ENCODE results near the gene MAST4. TPM values are rescaled to one million over a fixed set of nuclear protein-coding genes. Genes with fewer than 3 reads are reported as not detected.

Gene MAST4
- total RNA-seq, 1 experiment from 2014 or later: 3.3 TPM

DNA sequence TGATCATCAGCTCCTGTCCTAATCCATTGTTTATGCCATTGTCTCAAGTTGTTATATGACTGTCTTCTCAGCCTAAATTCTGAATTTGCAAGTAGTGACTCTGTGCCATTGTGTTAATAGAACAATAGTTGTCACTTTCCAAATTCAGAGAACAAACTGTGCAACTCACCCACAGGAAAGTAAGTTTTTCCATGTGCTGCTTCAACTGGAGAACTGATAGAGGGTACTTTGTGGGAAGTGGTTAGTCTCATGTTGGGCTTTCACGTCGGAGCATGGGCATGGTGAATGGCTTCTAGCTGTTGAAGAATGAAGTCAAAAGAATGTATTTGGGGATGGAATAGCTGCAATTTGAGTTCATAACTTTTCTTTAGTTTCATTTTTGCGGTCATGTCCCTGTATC lies 454.4 kb downstream of the MAST4 start:
- no peak overlapping the region for H3K4me3 ChIP-seq
- H3K36me3 ChIP-seq: no peaks in the 10 kb centered on the region
- H3K9me3 ChIP-seq (replicated peaks): no peaks in the 10 kb centered on the region
- DNase-seq: no peak
- H3K27me3 ChIP-seq: no peaks in the 10 kb centered on the region
- H3K4me1 ChIP-seq: peaks cover 3% of the 10 kb centered on the region; the same call in 1 of the 2 replicates
- no peak overlapping the region for H3K27ac ChIP-seq

DNA sequence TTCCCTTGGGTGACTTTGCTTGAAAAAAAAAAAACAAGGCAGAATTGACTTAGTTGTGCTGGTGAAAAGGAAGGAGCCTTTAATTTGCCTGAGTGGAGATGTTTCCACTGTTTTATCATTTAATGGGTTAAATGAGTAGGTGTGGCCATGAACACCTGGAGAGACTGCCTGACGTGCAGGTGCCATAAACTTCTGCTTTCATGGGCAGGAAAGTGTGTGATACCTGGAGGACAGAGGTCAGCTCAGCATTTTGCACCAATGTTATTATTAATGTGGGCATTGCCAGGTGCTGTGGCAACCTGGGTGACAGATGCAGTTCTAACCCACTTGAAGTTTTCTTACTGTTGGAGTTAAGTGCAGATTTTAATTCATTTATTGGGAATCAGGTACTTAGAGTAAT lies 455.0 kb downstream of the MAST4 start:
- H3K27ac ChIP-seq: no peak overlapping the region
- no peaks in the 10 kb centered on the region for H3K9me3 ChIP-seq (replicated peaks)
- no peak for DNase-seq
- H3K36me3 ChIP-seq: no peaks in the 10 kb centered on the region
- H3K4me3 ChIP-seq: no peak overlapping the region
- H3K27me3 ChIP-seq: no peaks in the 10 kb centered on the region
- peaks cover 3% of the 10 kb centered on the region; the same call in 1 of the 2 replicates for H3K4me1 ChIP-seq

DNA sequence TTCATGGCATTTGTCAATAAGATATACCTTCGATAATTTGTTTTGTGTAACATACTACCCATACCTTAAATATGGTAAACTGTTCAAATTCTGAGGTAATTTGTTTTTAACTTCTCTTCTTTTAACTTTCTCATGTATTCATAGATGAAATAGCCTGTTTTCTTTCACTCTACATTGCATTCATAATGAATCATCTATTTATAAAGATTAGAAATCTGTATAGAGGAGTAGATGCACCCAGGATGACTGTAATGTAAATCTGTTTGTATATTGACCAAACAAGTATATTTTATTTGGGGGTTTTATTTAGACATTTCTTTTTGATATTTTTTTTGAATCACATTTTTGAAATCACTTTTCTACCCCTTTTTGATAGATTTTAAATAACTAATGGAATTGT lies 455.8 kb downstream of the MAST4 start:
- no peak for DNase-seq
- no peak overlapping the region for H3K27ac ChIP-seq
- no peaks in the 10 kb centered on the region; the same call in 1 of the 2 replicates for H3K4me1 ChIP-seq
- no peaks in the 10 kb centered on the region for H3K9me3 ChIP-seq (replicated peaks)
- H3K36me3 ChIP-seq: no peaks in the 10 kb centered on the region
- H3K27me3 ChIP-seq: no peaks in the 10 kb centered on the region
- H3K4me3 ChIP-seq: no peak overlapping the region

DNA sequence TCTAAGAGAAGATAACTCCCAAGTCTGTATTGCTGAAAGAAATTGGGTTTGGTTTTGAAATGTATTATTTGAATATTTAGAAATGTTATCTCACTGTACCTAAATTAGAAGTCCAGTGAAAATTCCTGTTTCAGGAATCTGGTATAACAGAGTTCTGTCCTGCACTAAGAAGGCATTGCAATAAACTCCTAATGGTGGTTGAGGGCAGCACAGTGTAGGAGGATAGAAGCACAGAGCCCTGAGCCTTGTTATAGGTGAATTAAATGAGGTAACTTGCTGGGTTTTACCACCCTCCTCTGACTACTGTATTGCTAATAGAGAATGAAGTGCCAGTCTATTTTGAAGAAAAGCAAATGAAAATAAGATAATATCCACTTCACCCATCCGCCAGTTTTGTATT lies 457.0 kb downstream of the MAST4 start:
- no peaks in the 10 kb centered on the region for H3K4me1 ChIP-seq
- no peaks in the 10 kb centered on the region for H3K36me3 ChIP-seq
- H3K27me3 ChIP-seq: no peaks in the 10 kb centered on the region
- DNase-seq: no peak
- no peak overlapping the region for H3K4me3 ChIP-seq
- no peak overlapping the region for H3K27ac ChIP-seq
- H3K9me3 ChIP-seq (replicated peaks): no peaks in the 10 kb centered on the region

DNA sequence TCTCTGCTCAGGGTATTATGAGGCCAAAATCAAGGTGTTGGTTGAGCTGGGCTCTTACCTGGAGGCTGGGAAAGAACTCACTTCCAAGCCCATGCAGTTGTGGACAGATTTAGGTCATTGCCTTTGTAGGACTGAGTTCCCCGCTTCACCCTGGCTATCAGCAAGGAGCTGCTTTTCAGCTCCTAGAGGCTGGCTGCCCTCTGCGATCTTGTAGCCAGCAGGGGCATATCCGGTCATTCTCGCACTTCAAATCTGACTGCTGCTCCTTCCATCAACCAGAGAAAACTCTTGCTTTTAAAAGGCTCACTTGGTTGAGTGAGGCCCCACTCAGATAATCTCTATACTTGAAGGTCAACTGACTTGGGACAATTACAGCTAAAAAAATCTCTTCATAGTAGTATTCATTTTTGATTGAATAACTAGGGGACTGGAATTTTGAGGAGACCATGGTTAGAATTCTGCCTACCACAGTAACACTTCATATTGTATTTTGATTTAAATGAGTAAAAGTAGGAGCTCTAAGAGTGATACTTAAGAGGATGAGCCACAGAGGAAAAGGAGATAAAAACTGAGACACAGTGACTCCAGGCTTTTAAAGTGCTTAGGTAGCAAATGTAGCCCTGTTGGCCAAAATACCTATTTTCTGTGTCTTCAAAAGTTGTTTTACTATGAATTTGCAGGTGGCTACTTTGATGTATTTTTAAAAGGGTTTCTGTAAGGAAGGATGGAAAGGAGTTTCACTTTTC lies 463.0 kb downstream of the MAST4 start:
- Histone ChIP-seq H3K27ac (peak overlapping the region; percentile 61), H3K36me3 (no peaks in the 10 kb centered on the region), H3K27me3 (no peaks in the 10 kb centered on the region), H3K4me1 (peaks cover 19% of the 10 kb centered on the region), H3K4me3 (0 out of 2 replicates have a peak overlapping the region, but pooled peaks have one; percentile 1), H3K9me3 (replicated peaks) (no peaks in the 10 kb centered on the region)
- DNase-seq: peak in 1 of 2 experiments; percentile 15

DNA sequence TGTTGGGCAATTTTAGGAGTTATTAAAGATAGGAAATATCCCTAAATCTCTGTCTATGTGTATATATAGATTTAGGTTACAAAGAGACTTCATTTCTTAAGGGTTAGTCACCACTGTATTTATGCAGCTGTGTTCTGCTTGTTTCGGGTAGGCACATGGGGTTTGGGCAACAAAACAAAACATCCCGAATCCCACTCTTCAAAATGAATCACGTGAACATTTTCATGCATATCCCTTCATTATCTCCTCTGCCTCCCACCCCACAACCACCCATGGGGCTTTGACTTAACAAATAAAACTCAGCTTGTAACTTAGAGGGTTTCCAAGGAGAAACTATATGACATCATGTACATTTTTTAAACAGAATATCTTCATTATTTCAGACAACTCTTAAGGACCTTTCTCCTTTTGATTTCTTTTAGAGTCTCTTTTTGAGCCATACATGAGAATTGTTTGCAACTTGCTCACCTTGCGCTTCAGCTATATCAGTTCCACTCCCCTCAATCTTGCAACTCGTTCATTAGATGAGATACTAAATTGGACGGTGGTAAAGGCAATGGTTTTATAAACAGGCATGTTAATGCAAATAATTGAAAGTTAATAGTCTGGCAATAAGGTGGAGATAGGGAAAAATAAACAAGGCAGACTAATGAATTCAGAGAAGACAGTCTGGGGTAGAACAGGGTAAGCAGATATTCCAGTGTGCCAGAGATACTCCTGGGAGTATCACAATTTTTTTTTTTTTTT lies 463.7 kb downstream of the MAST4 start:
- Histone ChIP-seq H3K27ac (peak overlapping the region; percentile 61), H3K4me1 (peaks cover 19% of the 10 kb centered on the region), H3K36me3 (no peaks in the 10 kb centered on the region), H3K9me3 (replicated peaks) (no peaks in the 10 kb centered on the region), H3K4me3 (0 out of 2 replicates have a peak overlapping the region, but pooled peaks have one; percentile 1), H3K27me3 (no peaks in the 10 kb centered on the region)
- peak; percentile 44 to 68 for DNase-seq

DNA sequence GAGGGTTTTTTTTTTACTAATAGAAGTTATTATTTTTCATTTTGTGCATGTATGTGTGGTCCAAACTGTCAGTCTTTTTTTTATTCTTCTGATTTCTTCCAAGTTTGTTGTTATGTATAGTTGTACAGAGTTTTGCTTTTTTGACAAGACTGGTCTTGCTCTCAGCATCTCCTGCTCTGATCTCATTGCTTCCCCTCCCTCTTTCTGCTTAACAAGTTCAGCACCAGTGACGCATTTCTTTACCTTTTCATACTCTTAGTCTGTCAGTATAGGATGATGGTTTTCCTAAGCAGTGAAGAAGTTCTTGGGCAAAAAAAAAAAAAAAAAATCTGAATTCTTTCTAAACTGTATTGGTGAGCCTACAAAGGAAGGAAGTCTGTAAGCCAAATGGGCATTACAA lies 465.3 kb downstream of the MAST4 start:
- Histone ChIP-seq H3K9me3 (replicated peaks) (no peaks in the 10 kb centered on the region), H3K4me3 (no peak overlapping the region), H3K27me3 (no peaks in the 10 kb centered on the region), H3K4me1 (peaks cover 19% of the 10 kb centered on the region), H3K36me3 (no peaks in the 10 kb centered on the region), H3K27ac (no peak overlapping the region)
- no peak for DNase-seq

DNA sequence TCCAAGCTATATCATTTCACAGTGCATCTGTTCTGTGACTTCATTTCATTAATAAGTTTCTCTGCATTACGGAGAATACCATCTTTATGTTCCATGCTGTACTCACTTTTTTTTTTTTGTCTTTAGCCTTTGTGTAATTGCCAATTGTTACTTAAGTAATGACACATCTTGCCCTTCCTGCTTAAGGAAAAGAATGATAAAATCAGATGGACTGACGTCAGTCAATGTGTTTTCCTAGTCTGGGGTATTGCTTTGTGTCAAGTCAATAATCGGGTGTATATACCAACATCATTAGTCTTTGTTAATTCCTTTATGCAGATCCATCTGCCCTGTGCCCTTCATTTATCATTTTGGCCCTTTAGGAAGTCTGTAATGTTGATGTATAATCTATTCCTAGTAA lies 466.9 kb downstream of the MAST4 start:
- no peak overlapping the region for H3K27ac ChIP-seq
- DNase-seq: no peak
- no peaks in the 10 kb centered on the region for H3K27me3 ChIP-seq
- H3K36me3 ChIP-seq: no peaks in the 10 kb centered on the region
- no peak overlapping the region for H3K4me3 ChIP-seq
- no peaks in the 10 kb centered on the region for H3K9me3 ChIP-seq (replicated peaks)
- peaks cover 19% of the 10 kb centered on the region for H3K4me1 ChIP-seq

DNA sequence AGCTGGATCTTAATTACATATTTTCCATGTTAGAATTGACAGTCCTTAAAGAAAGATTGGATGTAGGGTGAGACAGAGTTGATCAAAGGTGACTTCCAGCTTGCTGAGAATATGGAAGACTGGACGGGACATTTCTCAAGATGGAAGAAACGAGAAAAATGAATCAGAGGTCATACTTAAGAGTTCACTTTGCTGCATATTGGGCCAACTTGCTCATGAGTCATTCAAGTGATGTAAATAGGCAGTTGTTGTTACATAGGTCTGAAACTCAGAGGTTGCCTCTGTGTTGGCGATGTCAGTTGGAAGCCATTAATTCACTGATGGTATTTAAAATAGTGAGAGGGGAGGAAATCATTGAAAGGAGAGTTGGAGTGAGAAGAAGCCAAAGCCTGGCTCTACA lies 467.6 kb downstream of the MAST4 start:
- no peaks in the 10 kb centered on the region for H3K36me3 ChIP-seq
- no peaks in the 10 kb centered on the region for H3K27me3 ChIP-seq
- H3K4me1 ChIP-seq: peaks cover 13% of the 10 kb centered on the region
- H3K9me3 ChIP-seq (replicated peaks): no peaks in the 10 kb centered on the region
- no peak for DNase-seq
- H3K4me3 ChIP-seq: no peak overlapping the region
- no peak overlapping the region for H3K27ac ChIP-seq

DNA sequence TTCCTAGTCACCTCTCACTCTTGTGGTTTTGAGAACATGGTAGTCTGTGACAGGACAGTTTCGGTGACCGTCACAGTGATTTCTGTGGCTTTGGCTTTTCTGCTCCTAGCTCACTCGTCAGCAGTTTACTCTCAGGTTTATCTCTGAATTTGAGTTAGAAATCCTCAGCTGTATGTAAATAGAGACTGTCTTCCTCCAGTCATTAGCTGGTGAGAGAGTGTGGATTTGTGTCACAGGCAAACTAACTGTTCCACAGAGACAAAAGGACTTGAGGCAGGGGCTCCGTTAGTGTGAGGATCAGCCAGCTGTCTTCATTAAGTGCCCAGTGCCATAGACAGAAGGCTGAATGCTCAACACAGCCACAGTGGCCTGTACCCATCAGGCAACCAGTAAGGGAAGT lies 469.0 kb downstream of the MAST4 start:
- H3K36me3 ChIP-seq: no peaks in the 10 kb centered on the region
- no peaks in the 10 kb centered on the region for H3K27me3 ChIP-seq
- H3K27ac ChIP-seq: no peak overlapping the region
- no peak overlapping the region for H3K4me3 ChIP-seq
- peaks cover under 1% of the 10 kb centered on the region; the same call in 1 of the 2 replicates for H3K4me1 ChIP-seq
- no peaks in the 10 kb centered on the region for H3K9me3 ChIP-seq (replicated peaks)
- DNase-seq: peak in 1 of 2 experiments; percentile 49

DNA sequence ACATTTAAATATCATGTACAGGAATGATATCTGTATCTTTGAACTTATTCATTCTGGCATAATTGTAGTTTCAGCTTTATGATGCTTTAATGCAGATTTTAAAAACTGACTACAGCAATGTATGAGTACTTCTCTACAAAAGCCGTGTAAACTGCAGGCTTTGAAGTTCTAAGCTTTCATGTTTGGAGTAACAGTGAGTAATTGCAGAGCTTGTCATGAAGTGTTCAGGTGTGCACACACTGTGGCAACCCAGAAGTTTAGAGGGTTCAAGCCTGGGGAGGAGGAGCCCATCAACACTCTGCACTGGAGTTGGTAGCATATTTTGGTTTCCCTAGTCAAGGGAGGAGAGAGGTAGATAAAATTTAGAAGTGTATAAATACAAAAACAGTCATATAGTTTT lies 469.5 kb downstream of the MAST4 start:
- Histone ChIP-seq H3K36me3 (no peaks in the 10 kb centered on the region), H3K9me3 (replicated peaks) (no peaks in the 10 kb centered on the region), H3K27me3 (no peaks in the 10 kb centered on the region), H3K4me1 (no peaks in the 10 kb centered on the region), H3K4me3 (no peak overlapping the region), H3K27ac (no peak overlapping the region)
- no peak for DNase-seq

DNA sequence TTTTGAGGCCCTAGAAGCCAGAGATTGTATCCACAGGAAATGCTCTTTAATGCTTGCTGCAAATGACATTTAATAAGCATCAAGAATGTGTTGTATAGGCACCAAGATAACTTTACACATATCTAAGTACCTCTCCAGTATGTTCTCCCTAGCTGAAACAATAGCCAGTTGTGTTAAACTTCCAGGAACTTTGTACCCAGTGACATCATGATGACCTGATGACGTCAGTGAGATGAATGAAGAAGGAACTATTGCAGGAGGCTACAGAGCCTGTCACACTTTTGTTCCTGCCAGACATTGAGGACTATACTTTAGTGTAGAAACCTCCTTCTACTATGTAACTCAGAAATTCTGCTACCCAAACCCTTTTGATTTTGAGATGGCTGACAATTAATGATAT lies 470.6 kb downstream of the MAST4 start:
- H3K4me3 ChIP-seq: no peak overlapping the region
- DNase-seq: peak in 1 of 2 experiments; percentile 24
- no peaks in the 10 kb centered on the region for H3K4me1 ChIP-seq
- no peak overlapping the region for H3K27ac ChIP-seq
- no peaks in the 10 kb centered on the region for H3K9me3 ChIP-seq (replicated peaks)
- H3K27me3 ChIP-seq: no peaks in the 10 kb centered on the region
- no peaks in the 10 kb centered on the region for H3K36me3 ChIP-seq

DNA sequence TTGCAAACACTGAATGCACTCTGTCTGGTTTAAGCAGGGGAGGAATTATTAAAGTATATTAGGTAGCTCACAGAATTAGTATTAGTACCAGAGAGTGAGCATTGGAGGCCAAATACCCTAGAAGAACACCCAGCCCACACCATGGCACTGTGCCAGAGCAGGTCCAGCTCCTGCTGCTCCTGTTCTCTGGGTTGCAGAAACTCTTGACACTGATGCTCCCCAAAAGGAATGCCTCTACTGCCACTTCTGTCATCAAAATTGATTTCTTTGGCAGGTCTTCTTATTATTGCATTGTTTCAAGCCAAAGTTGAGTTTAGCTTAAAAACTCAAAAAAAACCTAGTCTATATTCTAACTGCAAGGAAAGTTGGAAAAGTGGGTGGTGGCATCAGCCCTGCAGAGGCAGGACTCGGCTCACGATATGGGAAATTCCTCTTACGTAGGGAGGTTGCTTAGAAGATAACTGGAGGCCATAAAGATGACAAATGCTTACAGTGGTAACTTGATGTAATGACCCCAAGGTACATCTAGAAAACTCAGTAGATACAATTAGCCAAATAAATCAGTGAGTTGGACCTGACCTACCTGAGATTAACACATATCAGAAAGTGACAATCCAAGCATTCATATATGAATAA lies 477.0 kb downstream of the MAST4 start:
- DNase-seq: no peak
- Histone ChIP-seq H3K27me3 (no peaks in the 10 kb centered on the region), H3K9me3 (replicated peaks) (no peaks in the 10 kb centered on the region), H3K36me3 (no peaks in the 10 kb centered on the region), H3K4me3 (no peak overlapping the region), H3K27ac (no peak overlapping the region), H3K4me1 (no peaks in the 10 kb centered on the region)

DNA sequence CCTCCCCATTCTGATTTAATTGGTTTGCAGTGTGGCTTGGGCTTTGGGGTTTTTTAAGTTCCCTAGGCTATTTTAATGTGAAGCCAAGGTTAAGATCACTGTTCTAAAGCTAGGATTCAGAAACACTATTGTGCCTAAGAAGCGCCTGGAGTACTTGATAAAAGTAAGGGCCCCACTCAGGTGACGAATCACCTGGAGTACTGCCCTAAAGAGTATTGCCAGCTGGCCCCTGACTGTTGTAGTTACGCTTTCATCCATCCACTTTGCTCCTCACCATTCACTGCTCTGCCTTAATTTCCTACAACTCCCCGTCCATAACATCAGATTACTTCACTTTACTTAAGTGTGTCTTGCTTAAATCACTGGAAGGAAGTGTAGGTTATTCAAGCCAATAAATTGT lies 481.1 kb downstream of the MAST4 start:
- H3K4me3 ChIP-seq: no peak overlapping the region
- no peaks in the 10 kb centered on the region for H3K4me1 ChIP-seq
- H3K27ac ChIP-seq: no peak overlapping the region
- H3K27me3 ChIP-seq: no peaks in the 10 kb centered on the region
- H3K9me3 ChIP-seq (replicated peaks): no peaks in the 10 kb centered on the region
- no peaks in the 10 kb centered on the region for H3K36me3 ChIP-seq
- DNase-seq: no peak

DNA sequence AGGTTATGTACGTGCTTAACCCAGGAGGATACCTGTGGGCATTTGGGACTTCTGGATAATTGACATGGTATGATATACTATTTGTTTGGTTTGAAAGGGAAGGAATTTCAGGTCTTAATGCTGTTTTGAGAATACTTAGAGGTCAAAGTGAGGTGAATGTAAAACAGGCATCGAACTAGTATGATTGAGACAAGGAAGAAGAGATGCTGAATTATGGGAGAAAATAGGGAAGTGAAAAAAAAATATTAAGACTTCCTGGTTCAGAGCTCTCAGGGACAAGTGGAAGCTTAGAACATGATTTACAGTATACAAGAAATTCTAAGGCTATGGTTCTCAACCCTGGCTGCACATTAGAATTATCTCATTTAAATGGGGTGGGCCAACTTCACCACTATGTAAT lies 485.1 kb downstream of the MAST4 start:
- H3K4me3 ChIP-seq: no peak overlapping the region
- no peak for DNase-seq
- no peaks in the 10 kb centered on the region for H3K27me3 ChIP-seq
- no peaks in the 10 kb centered on the region for H3K4me1 ChIP-seq
- H3K27ac ChIP-seq: no peak overlapping the region
- H3K36me3 ChIP-seq: no peaks in the 10 kb centered on the region
- H3K9me3 ChIP-seq (replicated peaks): no peaks in the 10 kb centered on the region

Measured in SJCRH30 (cell line).